ENCODE data around the gene CEND1.

DNA sequence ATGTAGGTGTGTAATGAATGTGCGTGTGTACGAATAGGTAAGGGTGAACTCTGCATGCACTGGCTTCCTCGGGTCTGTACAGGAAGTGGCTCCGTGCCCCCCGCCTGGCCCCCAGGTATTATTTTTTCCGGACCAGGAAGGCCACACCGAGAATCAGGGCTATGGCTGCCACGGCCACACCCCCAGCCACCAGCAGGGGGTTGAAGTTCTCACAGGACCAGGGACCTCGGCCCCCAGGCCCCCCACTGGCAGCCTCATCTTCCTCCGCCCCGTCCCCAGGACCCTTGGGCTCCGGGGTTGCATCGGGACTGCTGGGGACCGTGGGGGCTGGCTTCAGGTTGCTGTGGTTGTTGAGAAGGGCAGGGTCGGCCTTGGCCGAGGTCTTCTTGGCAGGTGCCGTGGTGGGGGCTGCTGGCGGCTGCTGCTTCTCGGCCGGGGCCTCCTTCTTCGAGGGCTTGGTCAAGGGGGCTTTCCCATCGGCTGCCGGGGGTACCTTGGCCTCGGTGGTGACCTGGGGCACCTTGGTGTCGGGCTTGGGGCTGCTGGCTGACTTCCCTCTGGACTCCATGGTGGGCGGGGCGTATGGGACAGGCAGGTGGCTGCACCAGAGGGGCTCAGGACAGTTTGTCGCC, 1.8 kb downstream of the CEND1 start:
- TF ChIP-seq, protein P1, sequence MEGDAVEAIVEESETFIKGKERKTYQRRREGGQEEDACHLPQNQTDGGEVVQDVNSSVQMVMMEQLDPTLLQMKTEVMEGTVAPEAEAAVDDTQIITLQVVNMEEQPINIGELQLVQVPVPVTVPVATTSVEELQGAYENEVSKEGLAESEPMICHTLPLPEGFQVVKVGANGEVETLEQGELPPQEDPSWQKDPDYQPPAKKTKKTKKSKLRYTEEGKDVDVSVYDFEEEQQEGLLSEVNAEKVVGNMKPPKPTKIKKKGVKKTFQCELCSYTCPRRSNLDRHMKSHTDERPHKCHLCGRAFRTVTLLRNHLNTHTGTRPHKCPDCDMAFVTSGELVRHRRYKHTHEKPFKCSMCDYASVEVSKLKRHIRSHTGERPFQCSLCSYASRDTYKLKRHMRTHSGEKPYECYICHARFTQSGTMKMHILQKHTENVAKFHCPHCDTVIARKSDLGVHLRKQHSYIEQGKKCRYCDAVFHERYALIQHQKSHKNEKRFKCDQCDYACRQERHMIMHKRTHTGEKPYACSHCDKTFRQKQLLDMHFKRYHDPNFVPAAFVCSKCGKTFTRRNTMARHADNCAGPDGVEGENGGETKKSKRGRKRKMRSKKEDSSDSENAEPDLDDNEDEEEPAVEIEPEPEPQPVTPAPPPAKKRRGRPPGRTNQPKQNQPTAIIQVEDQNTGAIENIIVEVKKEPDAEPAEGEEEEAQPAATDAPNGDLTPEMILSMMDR (IDR thresholded peaks at IDR 0.05), result no peak
- no peak for TF ChIP-seq POLR2AphosphoS5 (IDR thresholded peaks at IDR 0.05)

Data from prostate gland (tissue), 2 donors.